ENCODE measurements around the gene NANOS2. TPM values are rescaled to one million over a fixed set of nuclear protein-coding genes. Genes with fewer than 3 reads are reported as not detected.

NANOS2 gene
- total and polyA plus RNA-seq, 2 of the 4 experiments (the other 2 are of a cell fraction): not detected

DNA sequence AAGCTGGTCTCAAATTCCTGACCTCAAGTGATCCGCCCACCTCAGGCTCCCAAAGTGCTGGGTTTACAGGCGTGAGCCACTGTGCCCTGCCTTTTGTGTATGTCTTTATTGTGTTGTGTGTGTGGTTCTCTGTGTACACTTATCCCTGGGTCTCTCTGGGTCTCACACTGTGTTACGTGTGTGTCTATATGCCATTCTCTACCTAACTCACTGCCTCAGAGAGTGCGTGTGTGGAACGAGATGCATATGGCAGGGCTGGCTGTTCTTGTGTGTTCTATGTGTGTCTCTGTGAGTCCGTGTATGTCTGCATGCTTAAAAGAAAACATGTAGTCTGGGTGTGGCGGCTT lies 40.0 kb downstream of the NANOS2 start:
- in situ Hi-C loops (cut with MboI; ENCODE audit: low sequenced_read_pairs): no loop called here
- DNase-seq (no peak), ATAC-seq (ENCODE audit: low read depth) (no peak)
- dilution Hi-C loops (cut with HindIII; ENCODE audit: low sequenced_read_pairs, unreplicated experiment): no loop called here
- Histone ChIP-seq H3K56ac (ENCODE audit: extremely low read depth, insufficient read depth, low read length) (no peak overlapping the region), H4K8ac (ENCODE audit: low read depth in 2 of 2, low read length in 2 of 2) (no peak overlapping the region), H4K91ac (ENCODE audit: insufficient read depth, low read depth, low read length) (no peak overlapping the region), H3K27ac (ENCODE audit: insufficient read depth, low read length) (no peak overlapping the region), H2AK9ac (replicated peaks; ENCODE audit: low read depth, low read length, poor library complexity) (no peak overlapping the region), H3K18ac (ENCODE audit: low read depth, low read length) (no peak overlapping the region), H2BK20ac (ENCODE audit: low read depth, low read length) (no peak overlapping the region), H3K9me1 (ENCODE audit: insufficient read depth, low read length) (no peaks in the 10 kb centered on the region), H4K20me1 (ENCODE audit: insufficient read depth, low read length) (no peaks in the 10 kb centered on the region), H2BK5ac (ENCODE audit: low read depth, low read length, poor library complexity, severe bottlenecking) (no peak overlapping the region), H2BK15ac (ENCODE audit: low read depth, low read length) (no peak overlapping the region), H3K9me3 (ENCODE audit: control insufficient read depth, insufficient read depth, low read length) (no peaks in the 10 kb centered on the region), H3K9ac (ENCODE audit: low read depth, low read length) (no peak overlapping the region), H4K5ac (ENCODE audit: low read depth, low read length) (no peak overlapping the region), H3K4ac (ENCODE audit: low read depth, low read length) (no peak overlapping the region), H3K36me3 (ENCODE audit: control insufficient read depth, insufficient read depth, low read length) (no peaks in the 10 kb centered on the region), H2AK5ac (ENCODE audit: low read depth, low read length) (no peak overlapping the region), H3K14ac (replicated peaks; ENCODE audit: low read depth, low read length) (no peak overlapping the region), H3K4me1 (ENCODE audit: control insufficient read depth, insufficient read depth, low read length) (peaks cover 4% of the 10 kb centered on the region; the same call in 1 of the 2 replicates), H2AFZ (replicated peaks; ENCODE audit: low read length, poor library complexity) (no peak overlapping the region), H3K4me2 (ENCODE audit: low read depth, low read length) (no peak overlapping the region), H3K79me1 (ENCODE audit: low read depth in 1 of 2, low read length in 2 of 2) (no peaks in the 10 kb centered on the region), H3K27me3 (ENCODE audit: control insufficient read depth, insufficient read depth, low read length) (peaks cover 30% of the 10 kb centered on the region), H3K23ac (ENCODE audit: low read depth, low read length) (no peak overlapping the region), H3K4me3 (ENCODE audit: insufficient read depth, low read depth, low read length) (no peak overlapping the region), H2BK120ac (ENCODE audit: low read depth, low read length) (no peak overlapping the region)
- TF ChIP-seq POLR2A (IDR thresholded peaks at IDR 0.05; ENCODE audit: low read depth, low read length) (no peak), MXI1 (IDR thresholded peaks at IDR 0.05; ENCODE audit: borderline replicate concordance, low read depth, low read length) (no peak), RFX5 (IDR thresholded peaks at IDR 0.05; ENCODE audit: low read depth, low read length) (no peak), CEBPB (IDR thresholded peaks at IDR 0.05; ENCODE audit: low read depth, low read length) (no peak), RCOR1 (IDR thresholded peaks at IDR 0.05; ENCODE audit: insufficient replicate concordance, low read length) (no peak), MAFK (IDR thresholded peaks at IDR 0.05; ENCODE audit: low read depth, low read length) (no peak), RAD21 (IDR thresholded peaks at IDR 0.05; ENCODE audit: low read length) (no peak)
- TF ChIP-seq, protein P1, sequence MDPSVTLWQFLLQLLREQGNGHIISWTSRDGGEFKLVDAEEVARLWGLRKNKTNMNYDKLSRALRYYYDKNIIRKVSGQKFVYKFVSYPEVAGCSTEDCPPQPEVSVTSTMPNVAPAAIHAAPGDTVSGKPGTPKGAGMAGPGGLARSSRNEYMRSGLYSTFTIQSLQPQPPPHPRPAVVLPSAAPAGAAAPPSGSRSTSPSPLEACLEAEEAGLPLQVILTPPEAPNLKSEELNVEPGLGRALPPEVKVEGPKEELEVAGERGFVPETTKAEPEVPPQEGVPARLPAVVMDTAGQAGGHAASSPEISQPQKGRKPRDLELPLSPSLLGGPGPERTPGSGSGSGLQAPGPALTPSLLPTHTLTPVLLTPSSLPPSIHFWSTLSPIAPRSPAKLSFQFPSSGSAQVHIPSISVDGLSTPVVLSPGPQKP (IDR thresholded peaks at IDR 0.05; ENCODE audit: borderline replicate concordance, low read depth, low read length): no peak
- intact Hi-C loops (cut with micrococcal nuclease): no loop called here
- CTCF ChIA-PET: no interaction called here
- no CpG with 5 or more reads among the region's 7 CpGs for WGBS, 2 experiments (ENCODE audit: extremely low coverage in 2 of 2, insufficient read length in 1 of 2)
- POLR2A ChIA-PET (ENCODE audit: unreplicated experiment): no interaction called here
- no TSS peak for BruUV-seq (replicated peaks)
